AG04450 (cell line): Measurements from ENCODE around the gene DNMT3A. TPM values are rescaled to one million over a fixed set of nuclear protein-coding genes. Genes with fewer than 3 reads are reported as not detected.

ENCODE experiments used
- CTCF ChIA-PET: fragments of 300-600, 350-600 bp; formaldehyde crosslinking; extraction: SDS; loops from one replicate; lab custom pipeline; 2022; ENCODE audit warnings: antibody characterized with exemption, inconsistent platforms; lab: Charles Lee
- POLR2A ChIA-PET: fragments of 350-600 bp; formaldehyde crosslinking; extraction: SDS; loops from one replicate; lab custom pipeline; 2021; ENCODE audit warnings: antibody characterized with exemption, inconsistent platforms; lab: Yijun Ruan, JAX
- DNase-seq: peaks from one replicate; pipeline ENCODE4 v3.0.0-alpha.2; 2011; ENCODE audit warnings: low read depth, low spot score
- H3K27ac ChIP-seq: one replicate; pipeline ENCODE4 v1.5.1; 2012; ENCODE audit warnings: low read depth, low read length, control low read depth
- H3K27me3 ChIP-seq: one replicate; pipeline ENCODE4 v1.6.0; 2012; ENCODE audit warnings: low read length; ENCODE audit not compliant: control insufficient read depth, insufficient read depth
- H3K4me3 ChIP-seq: 2 replicates; pipeline ENCODE4 v1.5.1; 2011; ENCODE audit warnings: mild to moderate bottlenecking, low read depth, low read length, control low read depth
- H3K9me3 ChIP-seq: 2 replicates; pipeline ENCODE4 v1.5.1; 2012; ENCODE audit warnings: low read length; ENCODE audit not compliant: control insufficient read depth, insufficient read depth
- polyA plus RNA-seq: library from polyadenylated mRNA; depleted of rRNA; stranded (reverse); fragments of >200 nt; gene quantifications from 2 replicates; pipeline ENCODE4 v1.2.3, GENCODE V29; 2011
- TF ChIP-seq, protein P1 (sequence below): IDR thresholded peaks from 2 replicates; pipeline ENCODE4 v1.5.1; 2011; ENCODE audit warnings: low read depth, low read length, control low read depth, inconsistent platforms

Gene DNMT3A
- polyA plus RNA-seq, 1 experiment: 4.1 TPM

DNA sequence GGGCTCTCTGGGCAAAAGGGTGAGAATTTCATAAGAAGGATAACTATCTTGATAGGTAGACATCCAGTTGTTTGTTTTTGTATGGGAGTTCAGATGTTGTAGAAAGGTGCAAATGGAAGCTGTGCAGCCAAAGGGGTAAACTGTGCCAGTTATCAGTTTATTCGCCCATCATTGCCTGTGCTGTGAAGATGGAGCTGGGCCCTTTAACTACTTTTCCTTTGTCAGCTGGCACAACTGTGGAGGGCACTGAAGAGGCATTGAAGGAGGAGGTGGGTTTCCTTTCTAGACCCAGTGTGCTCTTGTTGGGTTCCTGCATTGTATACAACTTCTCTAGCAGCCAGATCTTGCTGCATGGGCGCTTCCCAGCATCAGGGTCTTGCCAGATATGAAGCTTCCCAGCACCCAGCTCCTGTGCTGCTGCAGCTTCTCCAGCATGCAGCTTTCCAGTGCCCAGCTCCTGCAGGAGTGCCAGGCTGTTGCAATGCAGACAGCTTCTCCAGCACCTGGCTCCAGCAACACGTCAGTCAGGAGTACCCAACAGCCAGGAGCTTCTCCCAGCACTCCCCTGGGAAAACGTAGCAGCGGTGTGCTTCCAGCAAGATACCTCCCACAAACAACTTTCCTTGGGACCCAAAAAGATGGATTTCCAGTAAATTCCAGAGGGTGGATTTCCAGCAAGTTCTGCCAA, 15.3 kb downstream of the DNMT3A start:
- TF ChIP-seq, protein P1, sequence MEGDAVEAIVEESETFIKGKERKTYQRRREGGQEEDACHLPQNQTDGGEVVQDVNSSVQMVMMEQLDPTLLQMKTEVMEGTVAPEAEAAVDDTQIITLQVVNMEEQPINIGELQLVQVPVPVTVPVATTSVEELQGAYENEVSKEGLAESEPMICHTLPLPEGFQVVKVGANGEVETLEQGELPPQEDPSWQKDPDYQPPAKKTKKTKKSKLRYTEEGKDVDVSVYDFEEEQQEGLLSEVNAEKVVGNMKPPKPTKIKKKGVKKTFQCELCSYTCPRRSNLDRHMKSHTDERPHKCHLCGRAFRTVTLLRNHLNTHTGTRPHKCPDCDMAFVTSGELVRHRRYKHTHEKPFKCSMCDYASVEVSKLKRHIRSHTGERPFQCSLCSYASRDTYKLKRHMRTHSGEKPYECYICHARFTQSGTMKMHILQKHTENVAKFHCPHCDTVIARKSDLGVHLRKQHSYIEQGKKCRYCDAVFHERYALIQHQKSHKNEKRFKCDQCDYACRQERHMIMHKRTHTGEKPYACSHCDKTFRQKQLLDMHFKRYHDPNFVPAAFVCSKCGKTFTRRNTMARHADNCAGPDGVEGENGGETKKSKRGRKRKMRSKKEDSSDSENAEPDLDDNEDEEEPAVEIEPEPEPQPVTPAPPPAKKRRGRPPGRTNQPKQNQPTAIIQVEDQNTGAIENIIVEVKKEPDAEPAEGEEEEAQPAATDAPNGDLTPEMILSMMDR: no peak
- Histone ChIP-seq H3K4me3 (no peak overlapping the region), H3K9me3 (peaks cover 18% of the 10 kb centered on the region), H3K27ac (no peak overlapping the region), H3K27me3 (no peaks in the 10 kb centered on the region)
- DNase-seq: no peak
- ChIA-PET CTCF (interaction anchor here (0.9 kb wide), 1 partner anchor 36 kb away, joined by 4 read pairs; no protein-coding TSS in a partner anchor), POLR2A (no interaction called here)

DNA sequence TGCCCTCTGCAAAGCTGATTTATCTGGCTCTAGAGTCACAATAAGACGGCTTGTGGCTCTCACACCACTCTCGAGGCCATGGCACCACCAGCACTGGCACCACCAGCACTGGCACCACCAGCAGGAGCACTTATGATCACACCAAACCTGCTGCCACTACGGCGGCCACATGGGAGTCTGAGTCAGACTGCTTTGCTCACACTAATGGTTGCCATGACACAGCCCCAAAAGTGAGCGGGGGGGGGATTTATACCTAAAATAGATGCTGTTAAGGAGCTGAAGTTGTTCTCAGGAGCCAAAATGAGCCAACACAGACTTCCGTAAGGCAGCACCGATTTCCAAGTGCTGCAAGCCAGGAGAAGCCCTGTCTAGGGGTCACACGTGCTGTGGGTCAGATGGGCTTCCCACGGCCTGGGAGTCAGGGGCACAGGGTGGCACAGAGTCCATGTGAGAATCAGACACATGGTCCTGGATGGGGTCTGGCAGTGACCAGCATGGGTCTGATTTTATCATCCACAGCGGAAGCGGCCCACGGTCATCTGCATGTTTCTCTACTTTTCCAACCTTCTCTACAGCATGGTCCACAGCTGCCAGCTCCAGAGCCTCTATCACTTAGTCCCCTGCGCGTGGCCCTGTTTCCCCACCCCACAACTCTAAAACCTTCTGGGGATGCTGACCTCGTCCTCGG, 16.7 kb downstream of the DNMT3A start:
- ChIA-PET CTCF (interaction anchor here (1.3 to 2.2 kb wide), 2 partner anchors 16 to 37 kb away, joined by 4 to 8 read pairs; no protein-coding TSS in a partner anchor), POLR2A (no interaction called here)
- peaks cover 18% of the 10 kb centered on the region for H3K9me3 ChIP-seq
- TF ChIP-seq, protein P1: no peak
- H3K27ac ChIP-seq: no peak overlapping the region
- no peak overlapping the region for H3K4me3 ChIP-seq
- no peak for DNase-seq
- H3K27me3 ChIP-seq: no peaks in the 10 kb centered on the region

- no peaks in the 10 kb centered on the region for H3K27me3 ChIP-seq
- H3K27ac ChIP-seq: no peak overlapping the region
- H3K4me3 ChIP-seq: no peak overlapping the region
- H3K9me3 ChIP-seq: peaks cover 18% of the 10 kb centered on the region
- CTCF ChIA-PET: interaction anchor here (1.3 to 2.2 kb wide), 2 partner anchors 15 to 38 kb away, joined by 4 to 8 read pairs; no protein-coding TSS in a partner anchor
- TF ChIP-seq, protein P1: no peak
- POLR2A ChIA-PET: interaction anchor here (1.0 kb wide), 1 partner anchor 554 kb away, joined by 4 read pairs; the partner anchor contains the start of gene ASXL2
- DNase-seq: no peak
Observed at GRCh38 chr2:25324251-25324650, 17.5 kb downstream of the DNMT3A start.

- Histone ChIP-seq H3K27me3 (no peaks in the 10 kb centered on the region), H3K4me3 (no peak overlapping the region), H3K27ac (no peak overlapping the region), H3K9me3 (peaks cover 18% of the 10 kb centered on the region)
- ChIA-PET POLR2A (interaction anchor here (1.0 kb wide), 1 partner anchor 555 kb away, joined by 4 read pairs; the partner anchor contains the start of gene ASXL2), CTCF (interaction anchor here (1.0 to 2.2 kb wide), 2 partner anchors 14 to 38 kb away, joined by 4 to 8 read pairs; no protein-coding TSS in a partner anchor)
- no peak for DNase-seq
- TF ChIP-seq, protein P1: no peak
Observed at GRCh38 chr2:25323610-25324189, 18.0 kb downstream of the DNMT3A start.
